H1 (cell line): ENCODE data around the gene PPP1R12C.

Experiments used
- CBX5 ChIP-seq: fragments of 300-800, 300-1000 bp; sonication (generic); IDR thresholded peaks from 2 replicates; pipeline ENCODE4 v1.7.1; 2016; ENCODE audit warnings: antibody characterized with exemption, low read length, low read depth
- CHD2 ChIP-seq: IDR thresholded peaks from 2 replicates; pipeline ENCODE4 v1.6.1; 2012; ENCODE audit warnings: low read length, improper control_type of control experiment
- CTCF ChIP-seq, 3 experiments: IDR thresholded peaks; 1 replicate in 2 of 3; 2 replicates in 1 of 3; pipeline versions ENCODE4 v1.5.1 to v1.6.1; 2011; ENCODE audit warnings: low read length in 3 of 3, mild to moderate bottlenecking in 3 of 3, inconsistent platforms in 2 of 3, low read depth in 1 of 3, moderate library complexity in 1 of 3; ENCODE audit not compliant: insufficient read depth in 1 of 3; ENCODE audit errors: control extremely low read depth in 1 of 3
- EZH2 ChIP-seq: fragments of 200-600 bp; sonication (generic); IDR thresholded peaks from 2 replicates; pipeline ENCODE4 v1.7.1; 2012; ENCODE audit warnings: low read depth, mild to moderate bottlenecking, moderate library complexity, low read length, inconsistent platforms; ENCODE audit not compliant: severe bottlenecking
- KDM1A ChIP-seq: fragments of 200-600, 300-600 bp; sonication (generic); IDR thresholded peaks from 2 replicates; pipeline ENCODE4 v1.7.1; 2016; ENCODE audit warnings: mild to moderate bottlenecking, low read length, borderline replicate concordance
- KDM5A ChIP-seq: fragments of 200-600 bp; IDR thresholded peaks from 2 replicates; pipeline ENCODE4 v1.7.1; 2012; ENCODE audit warnings: mild to moderate bottlenecking, low read length, inconsistent platforms, mixed read lengths
- NRF1 ChIP-seq: IDR thresholded peaks from 2 replicates; pipeline ENCODE4 v1.6.1; 2011; ENCODE audit warnings: mild to moderate bottlenecking, low read depth, low read length, improper control_type of control experiment
- POLR2A ChIP-seq, 2 experiments: IDR thresholded peaks; 1 replicate in 1 of 2; 2 replicates in 1 of 2; pipeline ENCODE4 v1.6.1; 2011; ENCODE audit warnings: low read depth in 2 of 2, low read length in 2 of 2, mild to moderate bottlenecking in 2 of 2; ENCODE audit errors: control extremely low read depth in 1 of 2

GRCh38 chr19:55160128-55160985 is 42.9 kb upstream of the PPP1R12C start:
- TF ChIP-seq POLR2A (IDR thresholded peaks at IDR 0.05; ENCODE audit: control extremely low read depth in 1 of 2, low read depth in 2 of 2, low read length in 2 of 2), result no peak
- TF ChIP-seq KDM1A, result no peak
- no peak for TF ChIP-seq NRF1
- no peak for TF ChIP-seq CBX5
- TF ChIP-seq CHD2, result no peak
- TF ChIP-seq EZH2, result no peak
- peak; percentile 93 to 98 (median 96) for TF ChIP-seq CTCF (IDR thresholded peaks at IDR 0.05; ENCODE audit: control extremely low read depth in 1 of 3, insufficient read depth in 1 of 3, low read depth in 1 of 3, low read length in 3 of 3)
- TF ChIP-seq KDM5A, result no peak
